Heart left ventricle (tissue), 16 donors: ENCODE measurements around the gene TNRC6A. TPM values are rescaled to one million over a fixed set of nuclear protein-coding genes. Genes with fewer than 3 reads are reported as not detected.
"Not testable (repeated sequence)": the region's sequence is repeated elsewhere in the genome, so short reads cannot be mapped to it uniquely, and the experiment has no call there.

ENCODE experiments used
- ATAC-seq, 4 donors: fragments of 200-7000 bp; cut with Tn5 transposase; one replicate each; pipeline ENCODE4 v1.9.1; 2020 to 2022; ENCODE audit warnings: moderate library complexity in 4 of 4, mild to moderate bottlenecking in 3 of 4, moderate number of reproducible peaks in 1 of 4
- DNase-seq, 5 donors: peaks; one replicate each; pipeline ENCODE4 v3.0.0-alpha.2; 2020
- H3K27ac ChIP-seq, 12 donors: fragments of 200-600 bp; sonication (generic) in 4 of 12; one replicate each; pipeline versions ENCODE4 v1.5.0 to v1.8.0; 2016 to 2022; ENCODE audit warnings: mild to moderate bottlenecking in 2 of 12
- H3K27me3 ChIP-seq, 9 donors: fragments of 200-600 bp; sonication (generic) in 2 of 9; one replicate each; pipeline versions ENCODE4 v1.5.1 to v1.8.0; 2016 to 2022; ENCODE audit warnings: mild to moderate bottlenecking in 3 of 9
- H3K36me3 ChIP-seq, 9 donors: fragments of 200-600 bp; sonication (generic) in 2 of 9; one replicate each; pipeline versions ENCODE4 v1.5.0 to v1.8.0; 2018 to 2022; ENCODE audit warnings: mild to moderate bottlenecking in 2 of 9
- H3K4me1 ChIP-seq, 12 donors: fragments of 200-600 bp; sonication (generic) in 4 of 12; one replicate each; pipeline versions ENCODE4 v1.5.0 to v1.8.0; 2016 to 2022; ENCODE audit warnings: mild to moderate bottlenecking in 3 of 12
- H3K4me3 ChIP-seq, 12 donors: fragments of 200-600 bp; sonication (generic) in 4 of 12; one replicate each; pipeline versions ENCODE4 v1.5.0 to v1.8.0; 2017 to 2022; ENCODE audit warnings: mild to moderate bottlenecking in 9 of 12, moderate library complexity in 4 of 12
- H3K9me3 ChIP-seq, 12 donors: fragments of 200-600 bp; sonication (generic) in 4 of 12; one replicate each; pipeline versions ENCODE4 v1.5.0 to v1.8.0; 2016 to 2022; ENCODE audit warnings: mild to moderate bottlenecking in 1 of 12
- POLR2A ChIP-seq, 2 donors: fragments of 450-650 bp; IDR thresholded peaks; one replicate each; pipeline ENCODE4 v1.6.1; 2017; ENCODE audit warnings: antibody characterized with exemption in 2 of 2, mild to moderate bottlenecking in 2 of 2, moderate library complexity in 2 of 2
- WGBS, 4 donors: extraction: QIAGEN DNeasy Blood & Tissue Kit in 2 of 4; methylation state at CpG; one replicate each; pipeline versions ENCODE4 v1.1.5 to v1.1.7; 2013 to 2018; 5-methylcytosine and 5-hydroxymethylcytosine counted together
- intact Hi-C, 10 donors: fragments of 100-400 bp; cut with DNase I; formaldehyde crosslinking; loops; one replicate each; pipeline versions ENCODE4 v1.11.1 to v1.14.2; 2022
- polyA plus RNA-seq, 2 donors: library from polyadenylated mRNA; stranded (reverse); fragments of 200-250 nt; gene quantifications; one replicate each; pipeline ENCODE4 v1.2.3, GENCODE V29; 2013
- total RNA-seq, 9 donors: library from RNA; depleted of rRNA in 2 of 9; stranded (reverse); fragments of >200 nt in 2 of 9; fragmentation: NEBNext Ultra II Directional in 3 of 9; extraction: Animal tissue kit (Norgen Biotek cat#: 25700) in 3 of 9; gene quantifications; one replicate each; pipeline versions ENCODE4 v1.1.0 to v1.2.4, GENCODE V29; 2016 to 2023
- TF ChIP-seq, protein P1 (sequence below), 12 donors: fragments of 200-600 bp; sonication (generic) in 4 of 12; IDR thresholded peaks; one replicate each; pipeline versions ENCODE4 v1.5.0 to v1.8.0; 2018 to 2022; ENCODE audit warnings: antibody characterized with exemption in 12 of 12, mild to moderate bottlenecking in 5 of 12
- donor health status: ischemic (EF 13 %, LVEDD 7.1; RV severe dilation, severe dysfunction).
- donor health status: healthy with polysubstance abuse.
- donor health status: DM: no; HTN: yes; CAD: no.
- donor health status: DM: no; HTN: no; CAD: no.
- donor health status: ischemic (EF 25% LVEDD 6.9; RV normal size, moderate dysfunction).
- donor health status: ischemic (EF 25% LVEDD 5.7; RV mildly dilated, moderate dysfunction).
- donor health status: healthy.
- donor health status: DM: yes; HTN: yes; CAD: no.
- donor health status: ischemic (EF 35%, LVEDD 5.7; RV mildly dilated, moderate dysfunction).
- donor health status: nonischemic (EF 11% LVEDD 7.7; RV severe dilation, severe dysfunction).
- donor health status: DM: yes; HTN: yes; CAD: no.
- donor health status: PGD.
- donor health status: ischemic (EF 29% LVEDD 5.4; RV normal size, mild dysfunction).
- donor health status: nonischemic (EF 23%, LVEDD 6.1; RV moderate dilation, normal function).

TNRC6A gene
- total and polyA plus RNA-seq, 11 donors: 16.0 to 53.1 (median 35.5) TPM

DNA sequence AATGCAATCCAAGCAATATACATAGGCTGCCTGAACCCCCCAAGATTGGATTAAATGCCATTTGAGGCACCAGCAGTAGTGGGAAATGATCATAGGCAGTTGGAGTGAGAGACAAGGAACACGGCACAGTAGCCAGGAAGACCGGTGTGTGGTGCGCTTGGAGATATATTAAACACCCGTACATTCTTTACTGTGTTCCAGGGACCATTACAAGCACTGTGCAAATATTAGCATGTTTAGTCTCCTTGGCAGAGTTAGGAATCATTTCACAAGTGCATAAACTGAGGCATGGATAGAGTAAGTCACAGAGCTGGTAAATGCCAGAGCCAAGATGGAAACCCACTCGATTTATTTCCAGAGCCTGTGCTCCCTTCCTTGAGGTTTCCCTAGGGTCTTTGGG lies 31.1 kb upstream of the TNRC6A start:
- ATAC-seq (no peak), DNase-seq (no peak)
- Histone ChIP-seq H3K27ac (peak overlapping the region in 1 of 12 donors; percentile 86), H3K36me3 (no peaks in the 10 kb centered on the region), H3K4me3 (no peak overlapping the region), H3K27me3 (no peaks in the 10 kb centered on the region), H3K4me1 (peaks cover 0 to 22% (median 9%) of the 10 kb centered on the region in 12 donors), H3K9me3 (peaks cover 0 to 7% (median 0%) of the 10 kb centered on the region in 12 donors)
- TF ChIP-seq POLR2A (IDR thresholded peaks at IDR 0.05): no peak
- TF ChIP-seq, protein P1, sequence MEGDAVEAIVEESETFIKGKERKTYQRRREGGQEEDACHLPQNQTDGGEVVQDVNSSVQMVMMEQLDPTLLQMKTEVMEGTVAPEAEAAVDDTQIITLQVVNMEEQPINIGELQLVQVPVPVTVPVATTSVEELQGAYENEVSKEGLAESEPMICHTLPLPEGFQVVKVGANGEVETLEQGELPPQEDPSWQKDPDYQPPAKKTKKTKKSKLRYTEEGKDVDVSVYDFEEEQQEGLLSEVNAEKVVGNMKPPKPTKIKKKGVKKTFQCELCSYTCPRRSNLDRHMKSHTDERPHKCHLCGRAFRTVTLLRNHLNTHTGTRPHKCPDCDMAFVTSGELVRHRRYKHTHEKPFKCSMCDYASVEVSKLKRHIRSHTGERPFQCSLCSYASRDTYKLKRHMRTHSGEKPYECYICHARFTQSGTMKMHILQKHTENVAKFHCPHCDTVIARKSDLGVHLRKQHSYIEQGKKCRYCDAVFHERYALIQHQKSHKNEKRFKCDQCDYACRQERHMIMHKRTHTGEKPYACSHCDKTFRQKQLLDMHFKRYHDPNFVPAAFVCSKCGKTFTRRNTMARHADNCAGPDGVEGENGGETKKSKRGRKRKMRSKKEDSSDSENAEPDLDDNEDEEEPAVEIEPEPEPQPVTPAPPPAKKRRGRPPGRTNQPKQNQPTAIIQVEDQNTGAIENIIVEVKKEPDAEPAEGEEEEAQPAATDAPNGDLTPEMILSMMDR (IDR thresholded peaks at IDR 0.05): no peak
- intact Hi-C loops: loop anchor here in 1 of 10 donors (10.0 kb wide), 1 partner anchor 114 kb away; no protein-coding TSS in a partner anchor
- 77 to 90% (median 85%) methylated on average over 5 of the region's 5 CpGs for WGBS, 4 donors

DNA sequence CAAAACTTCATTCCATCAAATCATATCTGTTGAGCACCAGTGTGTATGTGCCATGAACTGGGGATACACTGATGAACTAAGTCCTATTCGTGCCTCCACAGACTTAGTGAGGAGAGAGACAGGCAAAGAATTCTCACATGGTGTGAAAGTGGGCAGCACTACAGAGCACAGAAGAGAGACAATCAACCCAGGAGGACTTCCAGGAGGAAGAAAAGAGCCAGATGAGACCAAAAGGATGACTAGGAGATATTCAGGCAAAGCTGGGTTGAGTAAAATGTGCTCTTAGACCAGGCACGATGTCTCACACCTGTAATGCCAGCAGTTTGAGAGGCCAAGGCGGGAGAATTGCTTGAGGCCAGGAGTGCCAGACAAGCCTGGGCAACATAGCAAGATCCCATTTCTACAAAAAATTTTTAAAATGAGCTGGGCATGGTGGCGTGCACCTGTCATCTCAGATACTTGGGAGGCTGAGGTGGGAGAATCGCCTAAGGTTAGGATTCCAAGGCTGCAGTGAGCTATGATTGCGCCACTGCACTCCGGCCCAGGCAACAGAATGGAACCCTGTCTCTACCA lies 30.2 kb upstream of the TNRC6A start:
- Histone ChIP-seq H3K27ac (peak overlapping the region in 1 of 12 donors; percentile 86), H3K9me3 (peaks cover 0 to 7% (median 0%) of the 10 kb centered on the region in 12 donors), H3K4me1 (peaks cover 0 to 22% (median 9%) of the 10 kb centered on the region in 12 donors), H3K4me3 (no peak overlapping the region), H3K27me3 (no peaks in the 10 kb centered on the region), H3K36me3 (no peaks in the 10 kb centered on the region)
- ATAC-seq: no peak
- intact Hi-C loops: loop anchor here in 1 of 10 donors (10.0 kb wide), 1 partner anchor 114 kb away; no protein-coding TSS in a partner anchor
- WGBS, 4 donors: 93 to 96% (median 95%) methylated on average over 7 of the region's 7 CpGs
- no peak for DNase-seq
- TF ChIP-seq POLR2A (IDR thresholded peaks at IDR 0.05): no peak
- TF ChIP-seq, protein P1 (IDR thresholded peaks at IDR 0.05): no peak

DNA sequence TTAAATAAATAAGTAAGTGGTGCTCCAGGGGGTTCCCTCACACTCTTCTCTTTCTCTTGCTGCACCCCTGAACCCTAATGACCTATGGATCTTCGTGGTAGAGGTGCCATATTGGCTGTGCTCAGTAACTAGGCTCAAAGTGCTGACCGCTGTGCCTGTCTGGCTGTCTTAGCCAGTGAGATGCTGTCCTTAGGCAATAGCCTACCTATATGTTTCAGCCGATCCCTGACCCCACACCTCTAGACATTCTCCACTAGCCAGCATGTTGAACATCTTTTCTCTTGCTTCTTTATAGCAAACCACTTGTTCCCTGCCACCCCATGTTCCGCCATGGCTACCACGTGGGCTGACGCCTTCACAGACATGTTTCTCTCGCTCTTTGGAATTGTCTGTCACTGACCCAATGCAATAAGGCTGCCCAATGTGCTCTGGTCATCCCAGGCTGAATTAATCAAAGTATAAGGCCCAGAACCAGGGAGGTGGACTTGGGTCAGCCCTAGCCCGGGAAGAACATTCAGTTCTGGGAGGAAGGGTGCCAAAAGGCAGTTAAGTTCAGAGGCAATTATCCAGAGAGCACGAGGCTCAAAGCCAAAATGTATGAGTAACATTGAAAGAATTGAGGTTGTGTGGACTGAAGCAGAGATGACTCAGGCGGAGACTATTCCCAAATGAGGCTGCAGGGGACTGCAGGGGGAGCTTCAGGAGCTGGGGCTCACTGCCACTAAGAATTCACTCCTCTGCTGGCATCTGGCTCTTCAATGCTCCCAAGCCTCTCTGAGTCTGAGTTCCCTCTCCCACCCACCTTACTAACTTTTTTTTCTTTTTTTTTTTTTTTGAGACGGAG lies 28.7 kb upstream of the TNRC6A start:
- TF ChIP-seq, protein P1 (IDR thresholded peaks at IDR 0.05): peak in 9 of 12 donors; percentile 7 to 61 (median 38)
- TF ChIP-seq POLR2A (IDR thresholded peaks at IDR 0.05): no peak
- peak overlapping the region in 11 of 12 donors; percentile 2 to 86 (median 68) for H3K27ac ChIP-seq
- WGBS, 4 donors: 58 to 63% (median 61%) methylated on average over 11 of the region's 11 CpGs
- peaks cover 0 to 22% (median 9%) of the 10 kb centered on the region in 12 donors for H3K4me1 ChIP-seq
- H3K4me3 ChIP-seq: no peak overlapping the region
- H3K36me3 ChIP-seq: no peaks in the 10 kb centered on the region
- H3K9me3 ChIP-seq: peaks cover 0 to 7% (median 0%) of the 10 kb centered on the region in 12 donors
- DNase-seq (peak; percentile 63 to 88 (median 81)), ATAC-seq (peak; percentile 96 to 99 (median 98))
- intact Hi-C loops: no loop called here
- no peaks in the 10 kb centered on the region for H3K27me3 ChIP-seq

DNA sequence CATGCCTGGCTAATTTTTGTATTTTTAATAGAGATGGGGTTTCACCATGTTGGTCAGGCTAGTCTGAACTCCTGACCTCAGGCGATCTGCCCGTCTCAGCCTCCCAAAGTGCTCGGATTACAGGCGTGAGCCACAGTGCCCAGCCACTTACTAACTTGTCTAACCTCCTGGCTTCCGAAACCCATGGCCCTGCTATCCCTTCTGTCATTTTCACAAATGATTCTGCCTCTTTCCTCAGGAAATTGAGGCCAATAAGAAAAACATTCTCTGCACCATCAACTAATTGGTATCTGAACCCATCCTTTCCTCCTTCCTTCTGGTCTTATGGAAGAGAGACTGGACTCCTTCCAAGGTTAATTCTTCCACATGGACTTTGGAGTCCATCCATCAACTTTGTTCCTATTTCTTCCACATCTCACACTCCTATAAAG lies 27.9 kb upstream of the TNRC6A start:
- intact Hi-C loops: no loop called here
- Histone ChIP-seq H3K4me3 (no peak overlapping the region), H3K9me3 (peaks cover 0 to 7% (median 0%) of the 10 kb centered on the region in 12 donors), H3K27ac (peak overlapping the region in 10 of 12 donors; percentile 57 to 86 (median 70)), H3K4me1 (peaks cover 0 to 22% (median 9%) of the 10 kb centered on the region in 12 donors), H3K27me3 (no peaks in the 10 kb centered on the region), H3K36me3 (no peaks in the 10 kb centered on the region)
- TF ChIP-seq POLR2A (IDR thresholded peaks at IDR 0.05): no peak
- TF ChIP-seq, protein P1 (IDR thresholded peaks at IDR 0.05): no peak
- peak in 3 of 4 donors; percentile 16 to 20 (median 17) for ATAC-seq
- no peak for DNase-seq
- 20 to 54% (median 32%) methylated on average over 5 of the region's 5 CpGs for WGBS, 4 donors

DNA sequence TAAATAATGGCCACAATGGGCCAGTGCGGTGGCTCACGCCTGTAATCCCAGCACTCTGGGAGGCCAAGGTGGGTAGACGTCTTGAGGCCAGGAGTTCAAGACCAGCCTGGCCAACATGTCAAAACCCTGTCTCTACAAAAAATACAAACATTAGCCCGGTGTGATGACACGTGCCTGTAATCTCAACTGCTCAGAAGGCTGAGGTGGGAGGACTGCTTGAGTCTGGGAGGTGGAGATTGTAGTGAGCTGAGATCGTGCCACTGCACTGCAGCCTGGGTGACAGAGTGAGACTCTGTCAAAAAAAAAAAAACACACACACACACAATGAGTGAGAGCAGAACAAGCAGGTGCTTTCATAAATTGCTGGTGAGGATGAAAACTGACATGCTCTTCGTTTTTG lies 21.7 kb upstream of the TNRC6A start:
- WGBS, 4 donors: 62 to 74% (median 69%) methylated on average over 7 of the region's 7 CpGs
- H3K4me1 ChIP-seq, H3K9me3 ChIP-seq, H3K27ac ChIP-seq, H3K36me3 ChIP-seq, DNase-seq, intact Hi-C loops, H3K4me3 ChIP-seq, ATAC-seq, H3K27me3 ChIP-seq: not testable (repeated sequence)
